ENCODE results near the gene PLAU. TPM values are rescaled to one million over a fixed set of nuclear protein-coding genes. Genes with fewer than 3 reads are reported as not detected.
"Not testable (repeated sequence)": the region's sequence is repeated elsewhere in the genome, so short reads cannot be mapped to it uniquely, and the experiment has no call there.

The PLAU gene
- total and polyA plus RNA-seq, 7 donors = 2.5 to 15.7 (median 3.8) TPM

GRCh38 chr10:73930630-73931327 is 19.8 kb downstream of the PLAU start:
- H3K27me3 ChIP-seq; H3K4me1 ChIP-seq; H3K9me3 ChIP-seq; H3K36me3 ChIP-seq; H3K27ac ChIP-seq; DNase-seq; intact Hi-C loops (cut with DNase I); H3K4me3 ChIP-seq: not testable (repeated sequence)
- 87 to 91% methylated on average over 13 of the region's 13 CpGs for WGBS, 2 donors
- peak in 1 of 4 donors; percentile 42 for TF ChIP-seq POLR2AphosphoS5 (IDR thresholded peaks at IDR 0.05)

DNA sequence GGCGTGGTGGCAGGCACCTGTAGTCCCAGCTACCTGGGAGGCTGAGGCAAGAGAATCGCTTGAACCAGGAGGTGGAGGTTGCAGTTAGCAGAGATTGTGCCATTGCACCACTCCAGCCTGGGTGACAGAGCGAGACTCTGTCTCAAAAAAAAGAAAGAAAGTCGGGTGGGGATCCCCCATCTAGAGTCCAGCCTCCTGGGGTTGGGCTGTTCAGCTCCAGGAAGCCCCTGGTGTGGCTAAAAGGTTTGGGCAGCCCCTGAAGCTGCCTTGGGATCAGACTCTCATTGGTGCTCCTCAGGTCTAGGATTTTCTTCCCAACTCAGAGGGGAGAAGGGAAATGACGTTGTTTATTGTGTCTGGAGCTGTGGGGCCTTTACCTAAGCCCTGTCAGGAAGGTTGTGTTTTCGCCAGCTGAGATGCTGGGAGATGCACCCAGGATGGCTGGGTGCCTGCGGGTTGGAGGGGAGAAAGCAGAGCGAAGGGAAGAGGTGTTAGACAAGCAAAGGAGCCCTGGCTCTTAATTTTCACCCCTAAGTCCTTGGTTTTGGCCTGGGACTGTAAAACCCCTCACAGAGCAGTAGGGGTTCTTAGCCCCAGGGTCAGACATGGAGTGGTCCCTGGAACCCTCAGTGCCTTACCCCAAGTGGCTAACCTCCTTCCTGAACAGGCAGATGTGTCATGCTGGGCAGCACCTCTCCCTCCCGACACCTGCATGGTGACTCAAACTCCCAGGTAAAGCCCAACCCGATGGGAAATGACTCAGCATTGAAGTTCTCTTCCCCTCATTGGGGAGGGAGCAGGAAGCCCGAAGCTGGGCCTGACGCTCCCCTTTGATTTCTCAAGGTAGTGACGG is 21.1 kb downstream of the PLAU start:
- no peak for DNase-seq
- intact Hi-C loops (cut with DNase I) = no loop called here
- no peaks in the 10 kb centered on the region for H3K27me3 ChIP-seq
- no peaks in the 10 kb centered on the region for H3K9me3 ChIP-seq
- no peak overlapping the region for H3K4me3 ChIP-seq
- H3K36me3 ChIP-seq = no peaks in the 10 kb centered on the region
- WGBS, 2 donors = 64 to 66% methylated on average over 13 of the region's 13 CpGs
- TF ChIP-seq EP300 (IDR thresholded peaks at IDR 0.05) = no peak
- TF ChIP-seq CTCF (IDR thresholded peaks at IDR 0.05) = no peak
- no peak for TF ChIP-seq POLR2AphosphoS5 (IDR thresholded peaks at IDR 0.05)
- TF ChIP-seq POLR2A (IDR thresholded peaks at IDR 0.05) = no peak
- no peaks in the 10 kb centered on the region for H3K4me1 ChIP-seq
- no peak overlapping the region for H3K27ac ChIP-seq

GRCh38 chr10:73932620-73933112 is 21.7 kb downstream of the PLAU start:
- TF ChIP-seq EP300 (IDR thresholded peaks at IDR 0.05) (no peak), POLR2AphosphoS5 (IDR thresholded peaks at IDR 0.05) (no peak), POLR2A (IDR thresholded peaks at IDR 0.05) (no peak), CTCF (IDR thresholded peaks at IDR 0.05) (no peak)
- intact Hi-C loops (cut with DNase I) = no loop called here

DNA sequence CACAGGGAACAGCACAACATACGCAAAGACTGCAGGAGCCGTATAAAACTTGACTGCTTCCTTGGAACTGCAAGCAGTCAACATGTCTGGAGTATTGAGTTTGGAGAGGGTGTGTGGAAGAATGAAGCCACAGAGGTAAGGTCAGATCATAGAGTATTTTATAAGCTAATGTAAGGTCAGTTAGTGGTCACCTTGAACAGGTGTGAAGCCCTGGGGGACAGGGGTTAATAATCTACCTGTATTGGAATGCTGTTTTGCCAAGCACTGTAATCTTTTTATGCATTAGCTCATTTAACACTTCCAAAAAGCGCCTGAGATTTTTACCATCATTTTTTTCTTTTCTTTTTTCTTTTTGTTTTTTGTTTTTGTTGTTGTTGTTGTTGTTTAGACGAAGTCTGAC is 23.1 kb downstream of the PLAU start:
- Histone ChIP-seq H3K36me3 (no peaks in the 10 kb centered on the region), H3K9me3 (no peaks in the 10 kb centered on the region), H3K4me1 (no peaks in the 10 kb centered on the region), H3K4me3 (no peak overlapping the region), H3K27me3 (no peaks in the 10 kb centered on the region), H3K27ac (no peak overlapping the region)
- TF ChIP-seq POLR2A (IDR thresholded peaks at IDR 0.05) (no peak), POLR2AphosphoS5 (IDR thresholded peaks at IDR 0.05) (no peak), EP300 (IDR thresholded peaks at IDR 0.05) (no peak), CTCF (IDR thresholded peaks at IDR 0.05) (no peak)
- WGBS, 2 donors = 89 to 93% methylated on average over 4 of the region's 4 CpGs
- no peak for DNase-seq
- intact Hi-C loops (cut with DNase I) = no loop called here

More at GRCh38 chr10:73932620-73933112, 21.7 kb downstream of the PLAU start:
- DNase-seq = no peak
- Histone ChIP-seq H3K4me1 (no peaks in the 10 kb centered on the region), H3K9me3 (no peaks in the 10 kb centered on the region), H3K27me3 (no peaks in the 10 kb centered on the region), H3K27ac (no peak overlapping the region), H3K4me3 (no peak overlapping the region), H3K36me3 (no peaks in the 10 kb centered on the region)
- WGBS, 2 donors = 88% methylated on average over 6 of the region's 6 CpGs

GRCh38 chr10:73935895-73936294 is 25.0 kb downstream of the PLAU start:
- intact Hi-C loops (cut with DNase I) = no loop called here
- H3K9me3 ChIP-seq = no peaks in the 10 kb centered on the region
- H3K27ac ChIP-seq = no peak overlapping the region
- no peaks in the 10 kb centered on the region for H3K27me3 ChIP-seq
- DNase-seq = no peak
- H3K36me3 ChIP-seq = no peaks in the 10 kb centered on the region
- WGBS, 2 donors = 46 to 71% methylated on average over 3 of the region's 3 CpGs
- no peak for TF ChIP-seq EP300 (IDR thresholded peaks at IDR 0.05)
- TF ChIP-seq POLR2AphosphoS5 (IDR thresholded peaks at IDR 0.05) = no peak
- TF ChIP-seq POLR2A (IDR thresholded peaks at IDR 0.05) = no peak
- TF ChIP-seq CTCF (IDR thresholded peaks at IDR 0.05) = no peak
- H3K4me3 ChIP-seq = no peak overlapping the region
- H3K4me1 ChIP-seq = peaks cover 0 to 9% (median 6%) of the 10 kb centered on the region in 4 donors

All from sigmoid colon (tissue), 7 donors.